IMR-90 (cell line): ENCODE measurements around the gene PAK5. TPM values are rescaled to one million over a fixed set of nuclear protein-coding genes. Genes with fewer than 3 reads are reported as not detected.

Experiments
- ATAC-seq: fragments of 200-7000 bp; cut with Tn5 transposase; 2 replicates; pipeline ENCODE4 v1.9.1; 2020; ENCODE audit warnings: low read depth, mild to moderate bottlenecking, moderate library complexity
- BruUV-seq: library from RNA; stranded (reverse); fragments of 400-500 nt; replicated peaks from 2 replicates; lab custom pipeline; 2021; lab: Mats Ljungman, UMichigan
- CTCF ChIA-PET: fragments of 300-600 bp; formaldehyde crosslinking; extraction: SDS; loops from one replicate; lab custom pipeline; 2021; ENCODE audit warnings: antibody characterized with exemption; lab: Yijun Ruan, JAX
- POLR2A ChIA-PET: fragments of 300-600 bp; sonication (Branson Sonifier 250); formaldehyde crosslinking; loops from one replicate; lab custom pipeline; 2022; ENCODE audit warnings: antibody characterized with exemption; ENCODE audit not compliant: unreplicated experiment; lab: Charles Lee
- DNase-seq: peaks from one replicate; pipeline ENCODE4 v3.0.0; 2013
- H2AFZ ChIP-seq: replicated peaks from 2 replicates; pipeline ENCODE3; 2013; ENCODE audit warnings: low read length, mild to moderate bottlenecking; ENCODE audit not compliant: poor library complexity
- H2AK5ac ChIP-seq: 2 replicates; pipeline ENCODE4 v1.6.1; 2013; ENCODE audit warnings: low read depth, low read length, inconsistent platforms
- H2AK9ac ChIP-seq: replicated peaks from 2 replicates; pipeline ENCODE3; 2013; ENCODE audit warnings: mild to moderate bottlenecking, low read depth, low read length, moderate library complexity; ENCODE audit not compliant: poor library complexity
- H2BK120ac ChIP-seq: 2 replicates; pipeline ENCODE4 v1.6.1; 2013; ENCODE audit warnings: low read depth, low read length, inconsistent platforms
- H2BK15ac ChIP-seq: 3 replicates; pipeline ENCODE4 v1.6.1; 2013; ENCODE audit warnings: low read depth, low read length, inconsistent platforms
- H2BK20ac ChIP-seq: 2 replicates; pipeline ENCODE4 v1.6.1; 2013; ENCODE audit warnings: low read depth, mild to moderate bottlenecking, inconsistent platforms, low read length, moderate library complexity
- H2BK5ac ChIP-seq: 2 replicates; pipeline ENCODE4 v1.6.1; 2013; ENCODE audit warnings: mild to moderate bottlenecking, low read depth, low read length, inconsistent platforms; ENCODE audit not compliant: poor library complexity, severe bottlenecking
- H3K14ac ChIP-seq: replicated peaks from 2 replicates; pipeline ENCODE4 v1.6.1; 2013; ENCODE audit warnings: low read depth, low read length, inconsistent platforms
- H3K18ac ChIP-seq: 2 replicates; pipeline ENCODE4 v1.6.1; 2013; ENCODE audit warnings: low read depth, low read length, control low read depth
- H3K23ac ChIP-seq: 2 replicates; pipeline ENCODE4 v1.6.1; 2013; ENCODE audit warnings: low read depth, low read length, inconsistent platforms
- H3K27ac ChIP-seq: 2 replicates; pipeline ENCODE4 v1.5.1; 2013; ENCODE audit warnings: mild to moderate bottlenecking, control low read depth, low read length; ENCODE audit not compliant: insufficient read depth
- H3K27me3 ChIP-seq: 2 replicates; pipeline ENCODE4 v1.6.1; 2013; ENCODE audit warnings: low read length; ENCODE audit not compliant: control insufficient read depth, insufficient read depth
- H3K36me3 ChIP-seq: 2 replicates; pipeline ENCODE4 v1.6.1; 2013; ENCODE audit warnings: low read length, mixed read lengths; ENCODE audit not compliant: control insufficient read depth, insufficient read depth
- H3K4ac ChIP-seq: 2 replicates; pipeline ENCODE4 v1.6.1; 2013; ENCODE audit warnings: low read depth, low read length, inconsistent platforms
- H3K4me1 ChIP-seq: 2 replicates; pipeline ENCODE4 v1.6.1; 2013; ENCODE audit warnings: low read length, mixed read lengths; ENCODE audit not compliant: control insufficient read depth, insufficient read depth
- H3K4me2 ChIP-seq: 2 replicates; pipeline ENCODE4 v1.6.1; 2013; ENCODE audit warnings: low read depth, mild to moderate bottlenecking, control low read depth, low read length, moderate library complexity
- H3K4me3 ChIP-seq: 2 replicates; pipeline ENCODE4 v1.5.1; 2013; ENCODE audit warnings: low read depth, mild to moderate bottlenecking, control low read depth, low read length, moderate library complexity; ENCODE audit not compliant: insufficient read depth
- H3K56ac ChIP-seq: 2 replicates; pipeline ENCODE4 v1.6.1; 2013; ENCODE audit warnings: low read length, inconsistent platforms; ENCODE audit not compliant: insufficient read depth; ENCODE audit errors: extremely low read depth
- H3K79me1 ChIP-seq, 2 experiments: 2 replicates each; pipeline ENCODE4 v1.6.1; 2013; ENCODE audit warnings: low read length in 2 of 2, inconsistent platforms in 1 of 2, low read depth in 1 of 2
- H3K9ac ChIP-seq: 2 replicates; pipeline ENCODE4 v1.6.1; 2013; ENCODE audit warnings: low read depth, low read length, control low read depth
- H3K9me1 ChIP-seq: 2 replicates; pipeline ENCODE4 v1.6.1; 2013; ENCODE audit warnings: low read length, inconsistent platforms; ENCODE audit not compliant: insufficient read depth
- H3K9me3 ChIP-seq: 2 replicates; pipeline ENCODE4 v1.6.1; 2013; ENCODE audit warnings: low read length; ENCODE audit not compliant: control insufficient read depth, insufficient read depth
- H4K20me1 ChIP-seq: 2 replicates; pipeline ENCODE4 v1.6.1; 2013; ENCODE audit warnings: low read length, inconsistent platforms; ENCODE audit not compliant: insufficient read depth
- H4K5ac ChIP-seq: 2 replicates; pipeline ENCODE4 v1.6.1; 2013; ENCODE audit warnings: mild to moderate bottlenecking, low read depth, low read length, control low read depth
- H4K8ac ChIP-seq, 2 experiments: 2 replicates each; pipeline ENCODE4 v1.6.1; 2013; ENCODE audit warnings: low read depth in 2 of 2, low read length in 2 of 2, control low read depth in 1 of 2, inconsistent platforms in 1 of 2
- H4K91ac ChIP-seq: 2 replicates; pipeline ENCODE4 v1.6.1; 2013; ENCODE audit warnings: low read depth, low read length, inconsistent platforms; ENCODE audit not compliant: insufficient read depth
- BHLHE40 ChIP-seq: fragments of 150-350 bp; IDR thresholded peaks from 2 replicates; pipeline ENCODE4 v1.6.1; 2016; ENCODE audit warnings: mild to moderate bottlenecking, low read depth, low read length
- CEBPB ChIP-seq: IDR thresholded peaks from 2 replicates; pipeline ENCODE4 v1.6.1; 2012; ENCODE audit warnings: low read depth, low read length, improper control_type of control experiment
- CHD1 ChIP-seq: IDR thresholded peaks from 2 replicates; pipeline ENCODE4 v1.6.1; 2012; ENCODE audit warnings: low read depth, low read length, improper control_type of control experiment
- CTCF ChIP-seq: conservative IDR thresholded peaks from 2 replicates; pipeline ENCODE4 v1.5.1; 2012; ENCODE audit warnings: mild to moderate bottlenecking, low read depth, low read length, improper control_type of control experiment
- ELK1 ChIP-seq: fragments of 150-350 bp; IDR thresholded peaks from 2 replicates; pipeline ENCODE4 v1.6.1; 2016; ENCODE audit warnings: low read depth, mild to moderate bottlenecking, low read length, moderate library complexity, borderline replicate concordance
- FOS ChIP-seq: fragments of 150-350 bp; IDR thresholded peaks from 2 replicates; pipeline ENCODE4 v1.6.1; 2016; ENCODE audit warnings: low read depth, low read length
- MAFK ChIP-seq: IDR thresholded peaks from 2 replicates; pipeline ENCODE4 v1.6.1; 2012; ENCODE audit warnings: low read depth, low read length, improper control_type of control experiment
- MAZ ChIP-seq: IDR thresholded peaks from 2 replicates; pipeline ENCODE4 v1.6.1; 2012; ENCODE audit warnings: low read depth, mild to moderate bottlenecking, low read length, improper control_type of control experiment, moderate library complexity, borderline replicate concordance
- MXI1 ChIP-seq: IDR thresholded peaks from 2 replicates; pipeline ENCODE4 v1.6.1; 2012; ENCODE audit warnings: low read depth, mild to moderate bottlenecking, low read length, moderate library complexity, borderline replicate concordance
- NFE2L2 ChIP-seq: fragments of 150-350 bp; IDR thresholded peaks from 2 replicates; pipeline ENCODE4 v1.6.1; 2016; ENCODE audit warnings: low read depth, mild to moderate bottlenecking, low read length
- POLR2A ChIP-seq: IDR thresholded peaks from 2 replicates; pipeline ENCODE4 v1.6.1; 2012; ENCODE audit warnings: mild to moderate bottlenecking, low read depth, low read length
- RAD21 ChIP-seq: IDR thresholded peaks from 2 replicates; pipeline ENCODE4 v1.6.1; 2012; ENCODE audit warnings: low read length, improper control_type of control experiment
- RCOR1 ChIP-seq: IDR thresholded peaks from 2 replicates; pipeline ENCODE4 v1.6.1; 2012; ENCODE audit warnings: mild to moderate bottlenecking, low read length, improper control_type of control experiment; ENCODE audit not compliant: insufficient replicate concordance
- RFX5 ChIP-seq: IDR thresholded peaks from 2 replicates; pipeline ENCODE4 v1.8.0; 2012; ENCODE audit warnings: low read depth, mild to moderate bottlenecking, low read length, moderate library complexity
- SMC3 ChIP-seq: fragments of 150-350 bp; IDR thresholded peaks from 2 replicates; pipeline ENCODE4 v1.6.1; 2016; ENCODE audit warnings: low read depth, mild to moderate bottlenecking, antibody characterized with exemption, low read length, moderate library complexity
- WGBS, 2 experiments: methylation state at CpG; one replicate each; pipeline versions ENCODE4 v1.1.5 to v1.1.7; 2013; ENCODE audit warnings: missing lambda C conversion rate in 2 of 2; ENCODE audit not compliant: insufficient read length in 1 of 2; ENCODE audit errors: extremely low coverage in 2 of 2; 5-methylcytosine and 5-hydroxymethylcytosine counted together
- dilution Hi-C: fragments of 300-500 bp; cut with HindIII; formaldehyde crosslinking; loops from one replicate; pipeline ENCODE4 v1.14.3; 2018; ENCODE audit warnings: low sequenced_read_pairs; ENCODE audit not compliant: unreplicated experiment
- in situ Hi-C: fragments of 300-500 bp; cut with MboI; formaldehyde crosslinking; loops from 3 replicates; pipeline ENCODE4 v1.14.3; 2019; ENCODE audit warnings: low sequenced_read_pairs, inconsistent platforms, mixed read lengths
- intact Hi-C: fragments of 100-400 bp; cut with micrococcal nuclease; formaldehyde crosslinking; loops from 2 replicates; pipeline ENCODE4 v1.10.0; 2022
- polyA plus RNA-seq, 3 experiments: library from polyadenylated mRNA; depleted of rRNA; stranded (reverse); fragments of >200 nt; gene quantifications; 2 replicates each; pipeline ENCODE4 v1.2.3, GENCODE V29; 2012; ENCODE audit warnings: low replicate concordance in 1 of 3
- total RNA-seq: library from RNA; depleted of rRNA; stranded (reverse); fragments of >200 nt; gene quantifications from 2 replicates; pipeline ENCODE4 v1.2.3, GENCODE V29; 2012
- TF ChIP-seq, protein P1 (sequence below): fragments of 150-350 bp; IDR thresholded peaks from 2 replicates; pipeline ENCODE4 v1.6.1; 2017; ENCODE audit warnings: mild to moderate bottlenecking, antibody characterized with exemption, low read length, low read depth

Gene PAK5
- total and polyA plus RNA-seq, 2 of the 4 experiments (the other 2 are of a cell fraction) = not detected

DNA sequence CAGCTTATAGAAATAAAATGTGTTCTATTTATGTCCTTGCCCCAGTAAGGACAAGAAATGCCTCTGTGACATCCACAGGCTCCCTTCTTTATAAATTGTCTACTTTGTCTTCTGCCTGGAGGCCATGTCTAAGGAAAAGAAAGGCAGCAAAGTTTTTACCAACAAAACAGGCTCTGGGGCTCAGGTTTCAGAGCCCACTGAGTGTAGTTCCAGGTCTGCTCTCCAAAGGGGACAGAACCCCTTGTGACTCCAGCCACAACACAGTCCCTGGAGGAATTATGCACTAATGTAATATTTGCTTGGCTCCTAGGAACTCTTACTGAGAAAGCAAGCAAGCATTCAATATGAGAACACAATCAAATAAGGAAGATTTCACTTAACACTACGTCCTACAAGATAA lies 80.1 kb downstream of the PAK5 start:
- BruUV-seq = no TSS peak
- dilution Hi-C loops (no loop called here), in situ Hi-C loops (no loop called here), intact Hi-C loops (no loop called here)
- no peak overlapping the region for H2AK5ac ChIP-seq
- DNase-seq (no peak), ATAC-seq (no peak)
- POLR2A ChIA-PET = no interaction called here
- no peaks in the 10 kb centered on the region for H3K36me3 ChIP-seq
- no peak overlapping the region for H2BK5ac ChIP-seq
- H2BK15ac ChIP-seq = no peak overlapping the region
- WGBS, 2 experiments = no CpG with 5 or more reads among the region's 1 CpG
- H3K14ac ChIP-seq = no peak overlapping the region
- H4K20me1 ChIP-seq = no peaks in the 10 kb centered on the region
- H3K56ac ChIP-seq = no peak overlapping the region
- no peak overlapping the region for H3K23ac ChIP-seq
- H2AK9ac ChIP-seq = no peak overlapping the region
- no peak overlapping the region for H3K9ac ChIP-seq
- no peaks in the 10 kb centered on the region for H3K27me3 ChIP-seq
- H4K8ac ChIP-seq = no peak overlapping the region
- H2BK120ac ChIP-seq = no peak overlapping the region
- TF ChIP-seq POLR2A (no peak), RAD21 (no peak), NFE2L2 (no peak), RFX5 (no peak), CTCF (no peak), CHD1 (no peak), FOS (no peak), MAZ (no peak), RCOR1 (no peak), ELK1 (no peak), MXI1 (no peak), SMC3 (no peak), BHLHE40 (no peak), CEBPB (no peak), MAFK (no peak)
- TF ChIP-seq, protein P1, sequence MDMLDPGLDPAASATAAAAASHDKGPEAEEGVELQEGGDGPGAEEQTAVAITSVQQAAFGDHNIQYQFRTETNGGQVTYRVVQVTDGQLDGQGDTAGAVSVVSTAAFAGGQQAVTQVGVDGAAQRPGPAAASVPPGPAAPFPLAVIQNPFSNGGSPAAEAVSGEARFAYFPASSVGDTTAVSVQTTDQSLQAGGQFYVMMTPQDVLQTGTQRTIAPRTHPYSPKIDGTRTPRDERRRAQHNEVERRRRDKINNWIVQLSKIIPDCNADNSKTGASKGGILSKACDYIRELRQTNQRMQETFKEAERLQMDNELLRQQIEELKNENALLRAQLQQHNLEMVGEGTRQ = no peak
- CTCF ChIA-PET = interaction anchor here (1.0 kb wide), 1 partner anchor 26 kb away, joined by 3 read pairs; no protein-coding TSS in a partner anchor
- no peak overlapping the region for H3K18ac ChIP-seq
- H4K91ac ChIP-seq = no peak overlapping the region
- no peaks in the 10 kb centered on the region for H3K9me1 ChIP-seq
- no peak overlapping the region for H2AFZ ChIP-seq
- H3K4me2 ChIP-seq = no peak overlapping the region
- no peak overlapping the region for H2BK20ac ChIP-seq
- H4K5ac ChIP-seq = no peak overlapping the region
- H3K4me1 ChIP-seq = no peaks in the 10 kb centered on the region
- no peak overlapping the region for H3K4ac ChIP-seq
- H3K79me1 ChIP-seq = no peaks in the 10 kb centered on the region
- no peaks in the 10 kb centered on the region for H3K9me3 ChIP-seq
- no peak overlapping the region for H3K4me3 ChIP-seq
- H3K27ac ChIP-seq = no peak overlapping the region
